HG03558 (cell line): ENCODE results near the gene PTK7.

Experiments used
- ATAC-seq: cut with Tn5 transposase; IDR thresholded peaks from one replicate; pipeline ENCODE4 v1.9.1; 2021; ENCODE audit warnings: moderate number of reproducible peaks; ENCODE audit not compliant: unreplicated experiment; ENCODE audit errors: extremely low read depth

Gene PTK7

GRCh38 chr6:43173591-43174262 lies 97.6 kb downstream of the PTK7 start:
- no peak for ATAC-seq

- peak; percentile 44 for ATAC-seq
These were observed 98.4 kb downstream of the PTK7 start for GRCh38 chr6:43174263-43175112.

DNA sequence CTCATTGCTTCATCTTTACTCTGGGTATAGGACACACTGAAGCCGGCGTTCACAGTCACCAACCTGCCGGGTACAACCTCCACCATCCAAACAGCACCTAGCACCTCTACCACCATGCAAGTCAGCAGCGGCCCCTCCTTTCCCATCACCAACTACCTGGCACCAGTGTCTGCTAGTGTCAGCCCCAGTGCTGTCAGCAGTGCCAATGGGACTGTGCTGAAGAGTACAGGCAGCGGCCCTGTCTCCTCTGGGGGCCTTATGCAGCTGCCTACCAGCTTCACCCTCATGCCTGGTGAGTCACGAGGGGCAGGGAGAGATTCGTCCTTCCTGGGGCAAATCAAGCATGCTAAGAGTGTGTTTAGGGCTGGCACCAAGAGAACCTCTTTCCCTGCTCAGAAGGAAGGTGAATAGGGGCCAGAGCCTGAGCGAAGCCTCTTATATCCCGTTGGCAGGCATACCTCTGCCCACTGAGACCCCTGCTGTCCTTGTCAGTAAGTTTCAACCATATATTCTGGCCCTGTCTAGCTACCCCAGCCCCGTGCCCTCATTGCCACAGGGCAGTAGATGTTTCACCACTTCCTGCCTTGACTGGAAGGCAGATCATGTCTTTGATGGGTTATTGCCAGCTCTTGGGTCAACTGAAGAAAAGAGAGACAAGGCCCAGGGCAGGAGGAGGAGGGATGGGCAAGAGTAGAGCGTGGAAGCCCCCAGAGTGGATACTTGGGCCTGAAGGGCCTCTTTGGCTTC lies 99.7 kb downstream of the PTK7 start:
- ATAC-seq, result no peak

GRCh38 chr6:43176423-43176786 lies 100.3 kb downstream of the PTK7 start:
- no peak for ATAC-seq

GRCh38 chr6:43178150-43178549 lies 102.0 kb downstream of the PTK7 start:
- no peak for ATAC-seq

DNA sequence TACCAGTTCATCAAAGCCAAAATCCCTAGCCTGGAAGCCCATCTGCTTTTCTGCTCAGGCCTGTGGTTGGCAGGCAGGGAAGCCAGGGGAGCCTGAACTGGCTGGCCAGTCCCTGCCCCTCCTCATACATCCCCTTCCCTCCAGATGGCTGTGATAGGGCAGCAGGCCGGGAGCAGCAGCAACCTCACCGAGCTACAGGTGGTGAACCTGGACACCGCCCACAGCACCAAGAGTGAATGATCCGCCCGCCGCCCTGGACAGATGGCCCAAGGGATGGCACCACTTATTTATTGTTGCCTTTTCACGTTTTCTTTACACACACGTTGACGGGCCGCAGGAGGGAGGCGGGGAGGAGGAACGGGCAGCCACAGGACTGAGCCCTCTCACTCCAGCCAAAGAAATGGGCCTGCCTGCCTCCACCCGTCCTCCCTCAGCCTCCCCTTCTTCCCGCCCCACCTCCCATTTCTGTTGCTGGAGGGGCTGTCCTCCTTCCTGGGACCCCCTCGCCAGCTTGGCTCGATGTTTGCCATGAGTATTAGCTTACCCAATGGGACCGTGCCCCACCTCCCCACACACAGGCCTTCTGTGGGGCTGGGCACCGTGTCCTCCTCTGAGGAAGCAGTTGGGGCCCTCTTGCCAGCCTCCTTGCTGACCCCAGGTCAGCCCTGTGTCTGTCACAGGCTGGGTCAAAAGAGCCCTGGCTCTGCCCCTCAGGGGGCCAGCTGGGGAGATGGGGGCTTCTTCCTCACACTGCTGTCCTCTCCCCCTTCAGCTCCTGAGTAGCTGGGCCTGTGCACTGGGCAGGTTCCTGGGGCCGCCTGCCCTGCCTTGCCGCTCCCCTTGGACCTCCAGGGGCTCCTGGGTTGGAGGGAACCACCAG lies 103.1 kb downstream of the PTK7 start:
- ATAC-seq, result no peak

- no peak for ATAC-seq
These were observed 103.9 kb downstream of the PTK7 start for GRCh38 chr6:43180058-43180457.

DNA sequence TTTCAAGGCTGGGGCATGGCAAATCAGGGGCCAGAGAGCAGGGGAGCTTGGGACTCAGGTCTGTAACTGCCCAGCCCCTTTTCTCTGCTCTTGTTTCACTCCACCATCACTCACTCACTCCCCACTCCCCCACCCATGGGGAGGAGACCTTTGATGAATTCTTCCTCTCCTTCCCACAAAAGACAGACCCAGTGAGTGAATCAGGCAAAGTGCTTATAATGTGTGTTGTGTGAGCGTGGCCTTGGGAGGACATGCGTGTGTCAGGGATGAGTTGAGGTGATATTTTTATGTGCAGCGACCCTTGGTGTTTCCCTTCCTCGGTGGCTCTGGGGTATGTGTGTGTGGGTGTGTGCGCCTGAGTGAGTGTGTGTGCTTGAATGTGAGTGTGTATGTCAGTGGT lies 104.9 kb downstream of the PTK7 start:
- no peak for ATAC-seq

DNA sequence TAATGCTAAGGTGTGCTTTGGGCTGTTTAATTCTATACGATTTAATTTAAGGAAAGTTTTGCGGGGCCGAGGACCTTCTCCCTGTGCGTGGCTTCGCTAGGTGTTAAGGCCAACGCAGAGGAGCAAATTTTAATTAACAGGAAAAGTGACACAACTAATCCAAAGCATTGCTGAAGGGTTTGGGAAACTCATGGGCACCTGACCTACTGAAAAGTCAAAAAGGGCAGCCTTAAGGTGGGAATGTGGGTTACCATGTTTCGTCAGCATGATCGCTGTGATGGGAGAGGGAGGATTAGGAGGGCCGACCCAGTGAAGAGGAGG lies 105.5 kb downstream of the PTK7 start:
- no peak for ATAC-seq

- ATAC-seq, result no peak
These were observed 106.1 kb downstream of the PTK7 start, which contains the start of gene CUL9 for GRCh38 chr6:43181942-43182860. Gene CUL9 (plus strand): TSS chr6:43182196. CDS start chr6:43184311, 2,115 bp downstream.

- ATAC-seq, result no peak
These were observed 107.3 kb downstream of the PTK7 start for GRCh38 chr6:43183441-43183840.

- no peak for ATAC-seq
These were observed 108.3 kb downstream of the PTK7 start for GRCh38 chr6:43184268-43184985.

DNA sequence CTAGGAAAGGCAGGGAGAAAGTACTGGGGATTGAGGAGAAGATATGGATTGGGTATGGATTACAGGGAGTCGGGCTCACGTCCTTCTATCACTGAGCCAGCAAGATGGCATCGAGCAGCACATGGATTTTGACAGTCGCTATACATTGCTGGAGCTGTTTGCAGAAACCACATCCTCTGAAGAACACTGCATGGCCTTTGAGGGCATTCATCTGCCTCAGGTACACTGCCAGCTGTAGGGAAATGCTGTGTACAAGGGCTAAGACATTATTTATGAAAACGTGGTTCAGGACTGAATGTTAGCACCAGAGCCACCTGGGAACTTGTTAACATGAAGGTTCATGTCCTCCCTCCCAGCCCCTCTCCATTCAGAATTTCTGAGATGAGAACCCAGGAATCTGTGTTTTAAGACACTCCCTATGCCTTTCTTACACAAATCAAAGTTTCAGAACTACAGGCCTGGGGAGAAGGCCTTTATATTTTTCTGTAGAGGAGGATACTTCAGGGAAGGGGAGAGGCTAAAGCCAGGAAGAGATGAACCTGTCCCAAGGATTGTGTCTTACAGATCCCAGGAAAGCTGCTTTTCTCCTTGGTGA lies 109.4 kb downstream of the PTK7 start:
- no peak for ATAC-seq

- ATAC-seq, result no peak
These were observed 109.9 kb downstream of the PTK7 start for GRCh38 chr6:43186019-43186418.

GRCh38 chr6:43186706-43187105 lies 110.6 kb downstream of the PTK7 start:
- no peak for ATAC-seq

DNA sequence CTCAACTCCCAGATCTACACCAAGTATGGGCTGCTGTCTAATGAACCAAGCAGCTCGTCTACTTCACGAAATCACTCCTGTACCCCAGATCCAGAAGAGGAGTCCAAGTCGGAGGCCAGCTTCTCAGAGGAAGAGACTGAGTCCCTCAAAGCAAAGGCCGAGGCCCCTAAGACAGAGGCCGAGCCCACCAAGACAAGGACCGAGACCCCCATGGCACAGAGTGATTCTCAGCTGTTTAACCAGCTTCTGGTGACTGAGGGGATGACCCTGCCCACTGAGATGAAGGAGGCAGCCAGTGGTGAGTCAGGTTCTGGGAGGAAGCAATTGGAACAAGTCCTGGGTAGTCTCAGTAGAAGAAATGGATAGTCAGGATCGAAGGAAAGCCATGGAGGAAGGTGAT lies 111.7 kb downstream of the PTK7 start:
- no peak for ATAC-seq

DNA sequence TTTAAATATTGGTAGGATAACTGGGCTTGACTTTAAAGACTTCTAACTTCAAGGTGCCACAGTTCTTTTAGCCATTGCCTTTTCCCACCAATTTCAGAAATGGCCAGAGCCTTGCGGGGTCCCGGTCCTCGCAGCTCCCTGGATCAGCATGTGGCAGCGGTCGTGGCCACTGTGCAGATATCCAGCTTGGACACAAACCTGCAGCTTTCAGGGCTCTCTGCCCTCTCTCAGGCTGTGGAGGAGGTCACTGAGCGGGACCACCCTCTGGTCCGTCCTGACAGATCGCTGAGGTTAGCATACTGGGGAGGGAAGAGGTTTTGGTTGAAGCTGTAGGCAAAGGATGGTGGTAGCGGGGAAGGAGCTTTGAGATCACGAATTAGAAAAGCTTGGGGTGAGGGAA lies 112.3 kb downstream of the PTK7 start:
- ATAC-seq, result no peak

DNA sequence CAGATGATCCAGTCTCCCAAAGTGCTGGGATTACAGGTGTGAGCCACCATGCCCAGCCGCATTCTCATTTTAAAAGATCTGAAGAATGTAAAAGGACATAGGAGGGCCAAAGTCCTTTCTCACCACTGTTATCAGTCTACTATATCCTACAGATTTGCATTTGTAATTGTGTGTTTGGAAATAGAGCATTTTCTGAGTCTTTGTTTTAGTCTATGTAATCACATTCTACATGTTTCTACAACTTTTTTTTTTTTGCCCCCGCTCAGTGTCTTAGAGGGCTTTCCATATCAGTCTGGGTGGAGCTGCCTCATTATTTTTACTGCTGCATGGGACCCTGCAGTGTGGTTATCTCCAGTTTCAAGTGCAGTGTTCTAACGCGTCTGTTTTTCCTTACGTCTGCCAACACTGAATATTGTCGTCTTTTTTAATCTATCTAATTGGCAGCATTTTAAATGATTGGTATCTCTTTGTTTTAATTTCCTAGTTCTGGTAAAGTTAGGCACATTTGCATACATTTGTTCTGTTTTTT lies 113.7 kb downstream of the PTK7 start:
- no peak for ATAC-seq
